ENCODE results near the gene GPHN.

DNA sequence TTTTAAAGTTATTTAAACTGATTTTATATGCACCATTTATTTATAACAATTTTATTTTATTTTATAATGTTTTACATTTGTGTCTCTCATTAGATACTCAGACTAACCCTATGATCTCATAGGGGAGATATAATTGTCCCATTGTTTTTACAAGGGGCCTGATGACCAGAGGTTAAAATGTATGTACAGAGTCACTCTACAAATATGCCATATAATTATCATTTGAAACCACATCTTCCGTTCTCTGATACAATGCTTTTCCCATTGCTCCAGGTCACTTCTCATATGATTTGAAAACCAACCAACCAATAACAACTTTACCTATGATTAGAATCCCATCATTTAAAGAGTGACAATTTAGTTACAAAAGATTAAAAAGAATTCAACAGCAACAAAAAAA lies 137.8 kb downstream of the GPHN start:
- TF ChIP-seq, protein P1, sequence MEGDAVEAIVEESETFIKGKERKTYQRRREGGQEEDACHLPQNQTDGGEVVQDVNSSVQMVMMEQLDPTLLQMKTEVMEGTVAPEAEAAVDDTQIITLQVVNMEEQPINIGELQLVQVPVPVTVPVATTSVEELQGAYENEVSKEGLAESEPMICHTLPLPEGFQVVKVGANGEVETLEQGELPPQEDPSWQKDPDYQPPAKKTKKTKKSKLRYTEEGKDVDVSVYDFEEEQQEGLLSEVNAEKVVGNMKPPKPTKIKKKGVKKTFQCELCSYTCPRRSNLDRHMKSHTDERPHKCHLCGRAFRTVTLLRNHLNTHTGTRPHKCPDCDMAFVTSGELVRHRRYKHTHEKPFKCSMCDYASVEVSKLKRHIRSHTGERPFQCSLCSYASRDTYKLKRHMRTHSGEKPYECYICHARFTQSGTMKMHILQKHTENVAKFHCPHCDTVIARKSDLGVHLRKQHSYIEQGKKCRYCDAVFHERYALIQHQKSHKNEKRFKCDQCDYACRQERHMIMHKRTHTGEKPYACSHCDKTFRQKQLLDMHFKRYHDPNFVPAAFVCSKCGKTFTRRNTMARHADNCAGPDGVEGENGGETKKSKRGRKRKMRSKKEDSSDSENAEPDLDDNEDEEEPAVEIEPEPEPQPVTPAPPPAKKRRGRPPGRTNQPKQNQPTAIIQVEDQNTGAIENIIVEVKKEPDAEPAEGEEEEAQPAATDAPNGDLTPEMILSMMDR (IDR thresholded peaks at IDR 0.05) = no peak
- TF ChIP-seq EP300 (IDR thresholded peaks at IDR 0.05) (no peak), POLR2A (IDR thresholded peaks at IDR 0.05) (no peak), POLR2AphosphoS5 (IDR thresholded peaks at IDR 0.05) (no peak)

Measured in upper lobe of left lung (tissue), 4 donors.